SKM-1 treated with dmso at 0.1 percent for 144 hours (cell line): ENCODE results near the gene PCDHGA10.
A peak's percentile ranks its signal among the peaks of the same experiment; 100 is the strongest.
"Not testable (repeated sequence)": the region's sequence is repeated elsewhere in the genome, so short reads cannot be mapped to it uniquely, and the experiment has no call there.

Experiments used
- DNase-seq: peaks from one replicate; lab custom pipeline; 2025; ENCODE audit not compliant: unreplicated experiment; lab: John Stamatoyannopoulos, UW

Gene PCDHGA10

GRCh38 chr5:141412854-141413539 lies at the start of gene PCDHGA10:
Gene PCDHGA10 (plus strand): TSS chr5:141412987. CDS start chr5:141413176, 189 bp downstream.
- peak; percentile 75 for DNase-seq

DNA sequence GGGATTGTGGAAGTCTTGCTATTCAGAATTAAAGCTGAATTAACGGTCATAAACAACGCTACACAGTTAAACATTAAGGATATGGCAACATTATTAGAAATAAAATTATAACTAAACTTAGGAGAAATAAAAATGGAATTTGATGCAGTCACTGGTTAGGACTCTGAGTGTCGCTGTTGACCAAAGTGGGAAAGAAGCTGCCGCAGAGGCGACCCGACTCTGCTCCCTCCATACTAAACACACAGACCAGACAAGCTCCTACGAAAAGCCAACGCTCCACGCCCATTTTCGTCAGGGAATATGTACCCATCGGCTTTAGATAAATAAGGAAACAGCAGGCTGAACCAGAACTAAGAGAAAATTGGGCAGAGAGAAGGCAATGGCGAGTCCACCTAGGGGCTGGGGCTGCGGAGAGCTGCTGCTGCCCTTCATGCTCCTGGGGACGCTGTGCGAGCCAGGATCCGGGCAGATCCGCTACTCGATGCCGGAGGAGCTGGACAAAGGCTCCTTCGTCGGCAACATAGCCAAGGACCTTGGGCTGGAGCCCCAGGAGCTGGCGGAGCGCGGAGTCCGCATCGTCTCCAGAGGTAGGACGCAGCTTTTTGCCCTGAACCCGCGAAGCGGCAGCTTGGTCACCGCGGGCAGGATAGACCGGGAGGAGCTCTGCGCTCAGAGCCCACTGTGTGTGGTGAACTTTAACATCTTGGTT lies 48.7 kb upstream of the PCDHGA10 start, which contains the start of gene PCDHGA5:
Gene PCDHGA5, plus strand, starts transcription at position 211 of the 709 bp plus-strand sequence. Its CDS starts 169 bp downstream, at position 380.
- no peak for DNase-seq

- DNase-seq, result no peak
Measured at GRCh38 chr5:141366016-141366896, 46.5 kb upstream of the PCDHGA10 start.

DNA sequence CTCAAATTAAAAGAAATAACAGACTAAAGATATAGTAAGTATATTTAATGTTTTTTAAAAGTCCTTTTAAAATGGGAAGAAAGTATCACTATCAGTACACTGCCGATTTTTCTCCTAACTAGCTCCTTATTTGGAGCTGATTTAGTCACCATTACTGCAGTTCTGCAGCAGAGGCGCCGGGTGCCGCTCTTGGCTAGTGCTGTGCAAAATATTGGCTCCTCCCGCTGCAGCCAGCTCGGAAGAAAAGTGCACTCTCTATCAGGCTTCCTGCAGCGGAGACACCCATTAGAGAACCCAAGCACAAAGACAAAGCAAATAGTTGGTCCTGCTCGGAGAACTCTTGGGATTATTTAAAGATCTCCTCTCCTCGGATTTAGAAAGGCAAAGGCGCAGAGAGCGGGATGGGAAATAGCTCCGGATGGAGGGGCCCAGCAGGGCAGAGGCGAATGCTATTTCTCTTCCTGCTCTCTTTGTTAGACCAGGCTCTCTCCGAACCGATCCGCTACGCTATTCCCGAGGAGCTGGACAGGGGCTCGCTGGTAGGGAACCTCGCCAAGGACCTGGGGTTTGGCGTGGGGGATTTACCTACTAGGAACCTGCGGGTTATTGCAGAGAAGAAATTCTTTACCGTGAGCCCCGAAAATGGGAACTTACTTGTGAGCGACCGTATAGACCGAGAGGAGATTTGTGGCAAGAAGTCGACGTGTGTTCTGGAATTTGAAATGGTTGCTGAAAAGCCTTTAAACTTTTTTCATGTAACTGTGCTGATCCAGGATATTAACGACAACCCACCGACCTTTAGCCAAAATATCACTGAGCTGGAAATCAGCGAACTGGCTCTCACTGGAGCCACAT lies 42.6 kb upstream of the PCDHGA10 start, which contains the start of gene PCDHGB3:
Gene PCDHGB3, plus strand, starts transcription at position 249 of the 855 bp plus-strand sequence. Its CDS starts 153 bp downstream, at position 402.
- no peak for DNase-seq

GRCh38 chr5:141371572-141372475 lies 41.0 kb upstream of the PCDHGA10 start:
- no peak for DNase-seq

- no peak for DNase-seq
Measured at GRCh38 chr5:141373673-141374317, 39.0 kb upstream of the PCDHGA10 start, which contains the start of gene PCDHGA6. Gene PCDHGA6 (plus strand): TSS chr5:141373891. CDS start chr5:141374084, 193 bp downstream.

DNA sequence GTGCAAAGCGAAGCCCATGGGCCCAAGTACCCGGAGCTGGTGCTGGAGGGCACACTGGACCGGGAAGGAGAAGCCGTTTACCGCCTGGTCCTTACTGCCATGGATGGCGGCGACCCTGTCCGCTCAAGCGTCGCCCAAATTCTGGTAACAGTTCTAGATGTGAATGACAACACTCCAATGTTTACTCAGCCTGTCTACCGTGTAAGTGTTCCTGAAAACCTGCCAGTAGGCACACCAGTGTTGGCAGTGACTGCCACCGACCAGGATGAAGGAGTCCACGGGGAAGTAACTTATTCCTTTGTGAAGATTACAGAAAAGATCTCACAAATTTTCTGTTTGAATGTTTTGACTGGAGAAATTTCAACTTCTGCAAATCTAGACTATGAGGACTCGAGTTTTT lies 38.2 kb upstream of the PCDHGA10 start:
- no peak for DNase-seq

DNA sequence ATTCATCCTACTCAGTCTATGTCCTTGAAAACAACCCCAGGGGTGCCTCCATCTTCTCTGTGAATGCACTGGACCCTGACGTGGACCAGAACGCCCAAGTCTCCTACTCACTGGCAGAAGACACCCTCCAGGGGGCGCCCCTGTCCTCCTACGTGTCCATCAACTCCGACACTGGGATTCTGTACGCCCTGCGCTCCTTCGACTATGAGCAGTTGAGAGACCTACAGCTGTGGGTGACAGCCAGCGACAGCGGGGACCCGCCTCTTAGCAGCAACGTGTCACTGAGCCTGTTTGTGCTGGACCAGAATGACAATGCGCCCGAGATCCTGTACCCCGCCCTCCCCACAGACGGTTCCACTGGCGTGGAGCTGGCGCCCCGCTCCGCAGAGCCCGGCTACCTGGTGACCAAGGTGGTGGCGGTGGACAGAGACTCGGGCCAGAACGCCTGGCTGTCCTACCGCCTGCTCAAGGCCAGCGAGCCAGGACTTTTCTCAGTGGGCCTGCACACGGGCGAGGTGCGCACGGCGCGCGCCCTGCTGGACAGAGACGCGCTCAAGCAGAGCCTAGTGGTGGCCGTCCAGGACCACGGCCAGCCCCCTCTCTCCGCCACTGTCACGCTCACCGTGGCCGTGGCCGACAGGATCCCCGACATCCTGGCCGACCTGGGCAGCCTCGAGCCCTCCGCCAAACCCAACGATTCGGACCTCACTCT lies 37.2 kb upstream of the PCDHGA10 start:
- not testable (repeated sequence) for DNase-seq

GRCh38 chr5:141382469-141383294 lies 30.1 kb upstream of the PCDHGA10 start, which contains the start of gene PCDHGA7:
Gene PCDHGA7 (plus strand): TSS chr5:141382742. CDS start chr5:141382900, 158 bp downstream.
- DNase-seq, result no peak

- no peak for DNase-seq
Measured at GRCh38 chr5:141383345-141383744, 29.4 kb upstream of the PCDHGA10 start.

DNA sequence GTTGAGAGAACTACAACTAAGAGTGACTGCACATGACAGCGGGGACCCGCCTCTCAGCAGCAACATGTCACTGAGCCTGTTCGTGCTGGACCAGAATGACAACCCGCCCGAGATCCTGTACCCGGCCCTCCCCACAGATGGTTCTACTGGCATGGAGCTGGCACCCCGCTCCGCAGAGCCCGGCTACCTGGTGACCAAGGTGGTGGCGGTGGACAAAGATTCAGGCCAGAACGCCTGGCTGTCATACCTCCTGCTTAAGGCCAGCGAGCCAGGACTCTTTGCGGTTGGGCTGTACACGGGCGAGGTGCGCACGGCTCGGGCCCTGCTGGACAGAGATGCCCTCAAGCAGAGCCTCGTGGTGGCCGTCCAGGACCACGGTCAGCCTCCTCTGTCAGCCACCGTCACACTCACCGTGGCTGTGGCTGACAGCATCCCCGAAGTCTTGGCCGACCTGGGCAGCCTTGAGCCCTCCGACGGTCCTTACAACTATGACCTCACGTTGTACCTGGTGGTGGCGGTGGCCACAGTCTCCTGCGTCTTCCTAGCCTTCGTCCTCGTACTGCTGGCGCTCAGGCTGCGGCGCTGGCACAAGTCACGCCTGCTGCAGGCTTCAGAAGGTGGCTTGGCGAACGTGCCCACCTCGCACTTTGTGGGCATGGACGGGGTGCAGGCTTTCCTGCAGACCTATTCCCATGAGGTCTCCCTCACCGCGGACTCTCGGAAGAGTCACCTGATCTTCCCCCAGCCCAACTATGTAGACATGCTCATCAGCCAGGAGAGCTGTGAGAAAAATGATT lies 28.1 kb upstream of the PCDHGA10 start:
- DNase-seq, result no peak

- DNase-seq, result not testable (repeated sequence)
Measured at GRCh38 chr5:141387557-141388311, 25.1 kb upstream of the PCDHGA10 start, which contains the start of gene PCDHGB4. Gene PCDHGB4 (plus strand): TSS chr5:141387698. CDS start chr5:141387885, 187 bp downstream.

- no peak for DNase-seq
Measured at GRCh38 chr5:141388661-141389060, 24.1 kb upstream of the PCDHGA10 start.

GRCh38 chr5:141389153-141390042 lies 23.4 kb upstream of the PCDHGA10 start:
- no peak for DNase-seq
